PC-3 (cell line): ENCODE data around the gene PLPPR2.

Experiments
- CTCF ChIP-seq: fragments of 300-600 bp; sonication (generic); conservative IDR thresholded peaks from 2 replicates; pipeline ENCODE4 v1.5.1; 2017; ENCODE audit warnings: antibody characterized with exemption, low read depth, mild to moderate bottlenecking, low read length
- EZH2 ChIP-seq: fragments of 300-600 bp; sonication (generic); IDR thresholded peaks from one replicate; pipeline ENCODE4 v1.6.1; 2017; ENCODE audit warnings: antibody characterized with exemption, mild to moderate bottlenecking, low read length; ENCODE audit not compliant: unreplicated experiment
- EZH2phosphoT487 ChIP-seq: fragments of 300-600 bp; sonication (generic); IDR thresholded peaks from 2 replicates; pipeline ENCODE4 v1.6.1; 2018; ENCODE audit warnings: mild to moderate bottlenecking, antibody characterized with exemption, low read length, borderline replicate concordance

GRCh38 chr19:11347546-11348039, 7.6 kb upstream of the PLPPR2 start:
- TF ChIP-seq CTCF (no peak), EZH2 (no peak), EZH2phosphoT487 (no peak)
